GM18909 (cell line): ENCODE measurements around the gene NR2F1-AS1.

Source experiments
- ATAC-seq: cut with Tn5 transposase; IDR thresholded peaks from one replicate; pipeline ENCODE4 v1.9.1; 2021; ENCODE audit warnings: mild to moderate bottlenecking; ENCODE audit not compliant: unreplicated experiment, poor library complexity

The NR2F1-AS1 gene

GRCh38 chr5:93578813-93579691 is 2.0 kb downstream of the NR2F1-AS1 start:
- ATAC-seq = no peak

DNA sequence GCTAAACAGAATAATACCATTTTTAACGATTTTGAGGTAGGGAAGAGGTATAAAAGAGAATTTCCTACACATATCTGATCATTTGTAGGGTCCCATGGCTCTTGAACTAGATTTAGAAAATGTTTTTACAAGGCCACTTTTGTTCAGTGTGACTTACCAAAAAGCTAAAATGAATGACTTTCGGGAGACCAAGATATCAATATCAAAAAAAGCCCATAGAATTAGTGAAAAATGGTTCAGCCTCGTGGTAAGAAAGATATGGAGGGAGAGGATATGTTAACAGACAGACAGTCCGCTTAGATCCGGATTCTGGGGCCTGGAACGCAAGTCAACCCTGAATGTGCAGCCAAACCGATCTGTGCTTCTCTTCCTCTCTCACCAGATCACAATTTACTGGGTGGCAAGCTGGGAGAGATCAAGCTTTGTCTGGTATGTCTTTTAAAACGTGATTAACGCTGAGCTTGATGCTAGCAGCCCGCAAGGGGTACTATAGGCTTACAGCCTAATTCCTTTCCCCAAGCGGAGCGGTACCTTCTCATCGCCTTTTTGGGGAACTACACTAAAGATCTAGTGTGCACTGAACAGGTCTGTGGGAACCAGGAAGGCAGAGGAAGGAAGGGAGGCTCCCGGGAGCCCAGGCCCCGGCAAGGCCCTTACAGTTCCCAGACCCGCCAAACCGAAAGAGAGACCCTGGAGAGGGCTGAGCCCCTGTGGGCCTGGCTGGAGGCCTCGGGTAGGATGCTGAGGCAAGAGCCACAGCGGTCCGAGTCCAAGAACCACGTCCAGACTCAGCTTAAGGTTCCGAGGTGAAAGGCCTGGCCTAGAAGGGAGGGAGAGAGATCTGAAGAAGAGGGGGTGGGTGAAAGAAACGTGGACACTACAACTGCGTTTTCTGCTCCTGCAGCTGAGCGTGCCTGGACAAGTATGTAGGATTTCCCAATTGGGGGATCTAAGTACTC is 2.9 kb downstream of the NR2F1-AS1 start:
- no peak for ATAC-seq

GRCh38 chr5:93576994-93577853 is 3.8 kb downstream of the NR2F1-AS1 start:
- no peak for ATAC-seq

- no peak for ATAC-seq
Observed at GRCh38 chr5:93575461-93576414, 5.3 kb downstream of the NR2F1-AS1 start.

DNA sequence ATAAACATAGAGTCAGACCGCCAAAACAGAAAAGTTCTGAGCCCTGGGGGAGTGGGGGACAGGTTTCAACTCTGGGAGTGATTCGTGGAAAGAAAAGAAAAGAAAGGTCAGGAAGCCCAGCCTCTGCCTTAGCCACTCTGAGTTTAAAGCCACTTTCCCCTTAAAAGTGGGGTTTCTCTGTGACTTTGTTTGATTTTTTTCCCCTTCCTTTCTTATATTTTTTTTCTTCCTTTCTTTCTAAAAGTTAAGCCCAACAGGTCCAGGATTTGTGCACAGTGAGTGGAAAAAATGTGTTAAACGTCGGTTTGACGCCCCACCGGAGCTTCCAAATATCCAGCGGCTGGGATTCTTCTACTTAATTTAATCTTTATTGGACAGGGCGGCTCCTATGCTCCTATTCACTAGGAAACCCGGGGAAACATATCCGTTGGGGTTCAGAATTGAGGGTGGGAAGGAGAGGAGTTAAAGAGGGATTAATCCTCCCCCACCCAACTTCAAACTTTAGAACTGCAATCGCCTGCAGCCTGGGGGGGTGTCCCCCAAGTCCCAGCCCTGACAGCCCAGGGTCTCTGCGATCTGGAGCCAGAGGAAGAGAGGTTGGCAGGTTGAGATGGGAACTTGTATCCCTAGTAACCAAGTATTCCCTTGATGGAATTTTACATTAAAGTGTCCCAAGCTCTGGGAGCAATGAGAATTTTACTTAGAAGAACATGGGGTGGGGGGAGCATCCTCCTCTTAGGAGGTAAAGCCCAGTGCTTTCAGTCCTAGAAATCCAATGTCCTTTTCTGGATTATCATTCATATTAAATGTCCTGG is 6.3 kb downstream of the NR2F1-AS1 start:
- no peak for ATAC-seq

DNA sequence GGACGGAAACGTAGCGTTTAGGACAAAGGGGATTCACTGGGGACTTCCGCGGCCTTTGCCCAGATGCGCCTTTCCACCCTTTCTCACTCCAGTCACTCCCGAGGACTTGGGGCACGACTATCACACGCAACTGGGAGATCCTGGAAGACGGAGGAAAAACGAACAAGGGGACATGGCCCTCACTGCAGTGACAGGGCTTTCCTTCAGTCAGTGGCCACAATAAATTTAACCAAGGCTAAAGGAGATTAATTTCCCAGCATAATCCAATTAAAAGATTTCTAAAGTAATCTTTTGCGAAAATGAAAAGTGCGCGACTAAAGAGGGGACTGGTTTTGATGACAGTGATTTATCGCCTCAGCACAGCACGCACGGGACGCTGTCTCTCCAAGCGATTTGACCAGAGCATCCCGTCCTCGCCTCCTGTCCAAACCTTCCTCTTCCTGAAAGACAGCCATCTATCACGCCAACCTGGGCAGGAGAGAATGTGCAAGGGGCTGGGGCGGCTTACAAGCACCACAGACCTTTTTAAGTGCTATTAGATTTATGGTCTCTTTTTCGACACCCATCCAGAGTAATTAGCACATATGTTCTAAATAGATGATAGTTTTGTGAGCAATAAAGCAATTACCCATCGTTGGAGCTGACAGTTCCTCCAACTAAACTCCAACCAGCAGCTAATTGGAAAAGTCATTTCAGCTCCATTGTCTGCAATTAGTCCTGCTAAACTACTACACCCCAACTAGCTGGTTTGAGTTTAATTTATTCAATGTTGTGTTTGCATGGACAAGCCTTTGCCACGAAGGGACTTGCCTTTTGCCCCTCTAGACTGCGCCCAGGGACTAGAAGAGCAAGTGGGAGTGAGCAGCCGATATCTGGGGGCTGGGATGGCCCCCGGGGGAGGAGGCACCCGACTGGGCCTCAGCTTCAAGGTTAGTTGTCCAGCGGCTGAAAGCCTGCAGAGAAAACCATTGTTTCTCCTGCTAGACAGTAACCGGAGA is 7.4 kb downstream of the NR2F1-AS1 start:
- no peak for ATAC-seq

DNA sequence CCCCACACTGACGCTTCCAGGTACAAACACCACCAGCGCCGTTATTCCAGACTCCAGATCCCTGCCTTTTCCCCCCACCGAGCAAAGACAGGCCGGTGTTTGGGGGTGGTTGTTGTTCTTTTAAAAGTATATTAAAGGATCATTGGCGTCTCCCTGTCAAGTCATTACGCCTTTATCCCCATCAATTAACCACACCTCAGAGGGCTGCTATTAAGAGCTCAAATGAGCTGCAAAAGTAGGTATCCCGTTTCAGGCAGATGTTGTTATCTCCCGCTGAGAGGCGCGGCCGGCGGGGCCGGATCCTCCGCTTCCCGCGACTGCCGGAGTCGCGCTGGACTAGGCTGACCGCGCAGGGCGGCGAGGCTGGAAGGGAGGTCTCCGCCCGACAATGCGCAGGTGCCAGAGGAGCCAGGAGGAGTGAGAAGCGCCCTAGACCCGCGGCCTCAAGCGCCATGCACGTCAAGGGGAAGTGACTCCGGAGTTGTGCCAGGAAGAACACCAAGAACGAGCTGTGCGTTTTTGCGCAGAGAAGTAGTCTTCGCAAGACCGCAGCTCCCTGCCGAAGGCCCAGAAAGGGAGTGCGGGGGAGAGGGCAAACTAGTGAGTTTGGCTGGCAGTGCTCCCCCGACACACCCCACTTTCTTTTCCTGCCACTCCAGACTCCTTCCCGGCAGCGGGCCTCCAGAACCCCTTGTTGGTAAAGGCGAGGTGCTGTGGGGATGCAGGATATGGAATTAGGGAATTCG is 8.2 kb downstream of the NR2F1-AS1 start:
- no peak for ATAC-seq

GRCh38 chr5:93572101-93572607 is 8.9 kb downstream of the NR2F1-AS1 start:
- no peak for ATAC-seq

GRCh38 chr5:93571114-93571949 is 9.7 kb downstream of the NR2F1-AS1 start:
- no peak for ATAC-seq

GRCh38 chr5:93570294-93571113 is 10.5 kb downstream of the NR2F1-AS1 start:
- peak; percentile 72 for ATAC-seq

DNA sequence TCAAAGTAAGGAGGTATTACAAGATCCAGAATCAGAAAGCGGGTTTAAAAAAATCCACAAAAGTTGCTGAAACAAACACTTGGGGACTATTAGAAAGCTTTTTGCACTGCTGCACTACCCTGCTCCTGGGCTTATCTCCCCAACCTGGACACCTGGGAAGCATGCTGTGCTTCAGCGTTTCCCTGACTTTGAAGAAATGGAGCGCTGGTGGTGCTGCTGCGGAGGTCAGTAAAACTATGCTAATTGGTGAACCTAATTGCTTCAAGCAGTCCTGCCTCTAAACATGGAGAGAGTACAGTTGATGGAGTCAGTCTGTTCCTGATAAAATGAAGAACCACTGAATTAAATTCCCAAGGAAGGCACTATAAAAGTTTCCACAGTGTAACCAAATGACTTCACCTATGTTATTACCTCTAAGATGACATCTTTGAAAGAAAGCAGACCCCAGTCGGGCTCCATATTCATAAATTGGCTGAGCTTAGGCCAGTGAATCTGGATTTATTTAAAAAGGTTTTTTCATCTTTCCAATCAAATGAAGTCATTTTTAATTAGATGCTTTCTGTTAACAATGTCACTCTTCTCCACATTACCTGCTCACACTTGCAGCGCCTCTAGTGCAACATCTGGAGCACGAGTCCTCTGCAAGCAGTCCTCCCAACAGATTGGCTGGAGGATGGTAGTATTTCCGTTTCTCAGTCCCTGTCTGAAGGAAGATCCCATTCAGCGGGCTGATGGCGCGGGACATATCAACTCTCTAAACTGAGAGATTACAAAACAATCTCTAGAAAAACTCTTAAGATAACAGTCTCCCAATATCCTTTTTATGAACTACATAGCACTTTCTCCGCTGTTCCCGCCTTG is 11.5 kb downstream of the NR2F1-AS1 start:
- ATAC-seq = no peak

- no peak for ATAC-seq
Observed at GRCh38 chr5:93567424-93567823, 13.6 kb downstream of the NR2F1-AS1 start.

DNA sequence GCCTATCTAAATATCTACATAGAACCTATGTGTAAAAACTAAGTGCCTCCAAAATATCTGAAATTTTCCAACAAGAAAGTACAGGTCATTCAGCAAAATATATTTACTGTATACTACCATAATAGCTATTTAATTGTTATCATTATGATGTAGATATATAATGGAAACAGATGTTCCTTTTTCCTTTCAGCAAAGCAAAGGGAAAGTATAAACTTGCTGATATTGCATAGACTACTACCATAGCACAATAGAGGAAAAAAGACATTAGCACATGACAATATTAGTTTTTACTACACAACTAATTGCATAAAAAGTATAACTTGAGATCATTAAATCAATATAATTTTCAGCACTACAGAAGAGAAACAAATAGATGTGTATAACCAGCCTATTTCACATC is 14.9 kb downstream of the NR2F1-AS1 start:
- ATAC-seq = no peak
